CD14-positive monocyte (primary cell): ENCODE measurements around the gene NFKB2. TPM values are rescaled to one million over a fixed set of nuclear protein-coding genes. Genes with fewer than 3 reads are reported as not detected.
A peak's percentile ranks its signal among the peaks of the same experiment; 100 is the strongest.

Experiments used
- DNase-seq, 3 donors: peaks; one replicate each; pipeline ENCODE4 v3.0.0-alpha.2; 2011 to 2022
- H2AFZ ChIP-seq: 2 replicates; pipeline ENCODE4 v1.6.0; 2012; ENCODE audit warnings: mild to moderate bottlenecking, low read depth, low read length, inconsistent platforms; ENCODE audit not compliant: insufficient read depth, poor library complexity, severe bottlenecking
- H3K27ac ChIP-seq, 2 donors: 1 replicate in 1 of 2; 2 replicates in 1 of 2; pipeline ENCODE4 v1.5.1; 2012 to 2013; ENCODE audit warnings: low read length in 2 of 2, control low read depth in 1 of 2, inconsistent platforms in 1 of 2, low read depth in 1 of 2, mild to moderate bottlenecking in 1 of 2
- H3K27me3 ChIP-seq, 2 donors: one replicate each; pipeline versions ENCODE4 v1.6.0 to v1.6.1; 2011 to 2013; ENCODE audit warnings: low read length in 2 of 2; ENCODE audit not compliant: control insufficient read depth in 2 of 2, insufficient read depth in 2 of 2
- H3K36me3 ChIP-seq, 2 donors: replicated peaks in 1 of 2; 1 replicate in 1 of 2; 2 replicates in 1 of 2; pipeline versions ENCODE4 v1.5.1 to v1.6.1; 2012 to 2013; ENCODE audit warnings: low read length in 2 of 2, control low read depth in 1 of 2, inconsistent platforms in 1 of 2, mild to moderate bottlenecking in 1 of 2; ENCODE audit not compliant: insufficient read depth in 2 of 2, control insufficient read depth in 1 of 2
- H3K4me1 ChIP-seq, 2 donors: 1 replicate in 1 of 2; 2 replicates in 1 of 2; pipeline versions ENCODE4 v1.5.1 to v1.6.1; 2012 to 2013; ENCODE audit warnings: low read length in 2 of 2, control low read depth in 1 of 2, inconsistent platforms in 1 of 2, mild to moderate bottlenecking in 1 of 2, moderate library complexity in 1 of 2; ENCODE audit not compliant: insufficient read depth in 2 of 2, control insufficient read depth in 1 of 2
- H3K4me2 ChIP-seq: replicated peaks from 2 replicates; pipeline ENCODE3; 2012; ENCODE audit warnings: low read length, moderate library complexity, mild to moderate bottlenecking; ENCODE audit not compliant: poor library complexity, severe bottlenecking; ENCODE audit errors: extremely low read depth
- H3K4me3 ChIP-seq, 3 experiments: fragments of 200-600 bp in 1 of 3; sonication (generic) in 1 of 3; replicated peaks in 1 of 3; 1 replicate in 2 of 3; 2 replicates in 1 of 3; pipeline ENCODE4 v1.5.1; 2011 to 2013; ENCODE audit warnings: low read length in 3 of 3, mild to moderate bottlenecking in 3 of 3, control low read depth in 2 of 3, low read depth in 2 of 3, inconsistent platforms in 1 of 3, moderate library complexity in 1 of 3
- H3K79me2 ChIP-seq: 2 replicates; pipeline ENCODE4 v1.6.0; 2012; ENCODE audit warnings: mild to moderate bottlenecking, control low read depth, inconsistent platforms, low read length, moderate library complexity; ENCODE audit not compliant: insufficient read depth
- H3K9ac ChIP-seq: 2 replicates; pipeline ENCODE4 v1.6.0; 2017; ENCODE audit warnings: low read length, mild to moderate bottlenecking; ENCODE audit not compliant: insufficient read depth, poor library complexity, severe bottlenecking
- H3K9me3 ChIP-seq, 2 donors: replicated peaks in 1 of 2; 1 replicate in 1 of 2; 2 replicates in 1 of 2; pipeline versions ENCODE4 v1.5.1 to v1.6.1; 2012 to 2013; ENCODE audit warnings: low read length in 2 of 2, control low read depth in 1 of 2; ENCODE audit not compliant: control insufficient read depth in 1 of 2, insufficient read depth in 1 of 2
- H4K20me1 ChIP-seq: 2 replicates; pipeline ENCODE4 v1.6.0; 2012; ENCODE audit warnings: mild to moderate bottlenecking, low read length, control low read depth, moderate library complexity; ENCODE audit not compliant: insufficient read depth
- H3K27ac Mint-ChIP-seq, 7 donors: one replicate each; pipeline ENCODE4 v1.8.0; 2020; ENCODE audit warnings: mild to moderate bottlenecking in 7 of 7, mixed read lengths in 7 of 7, moderate library complexity in 6 of 7, inconsistent platforms in 2 of 7
- H3K27me3 Mint-ChIP-seq, 3 donors: one replicate each; pipeline ENCODE4 v1.8.0; 2021 to 2022; ENCODE audit warnings: low read depth in 3 of 3, mild to moderate bottlenecking in 3 of 3, mixed read lengths in 3 of 3, moderate library complexity in 3 of 3, inconsistent platforms in 1 of 3
- H3K36me3 Mint-ChIP-seq, 2 donors: one replicate each; pipeline ENCODE4 v1.8.0; 2020; ENCODE audit warnings: mixed read lengths in 2 of 2, inconsistent platforms in 1 of 2, mild to moderate bottlenecking in 1 of 2
- H3K4me1 Mint-ChIP-seq: one replicate; pipeline ENCODE4 v1.8.0; 2020; ENCODE audit warnings: mild to moderate bottlenecking, mixed read lengths
- H3K4me3 Mint-ChIP-seq, 2 donors: one replicate each; pipeline ENCODE4 v1.8.0; 2020; ENCODE audit warnings: mild to moderate bottlenecking in 2 of 2, mixed read lengths in 2 of 2, moderate library complexity in 1 of 2
- H3K9me3 Mint-ChIP-seq, 7 donors: one replicate each; pipeline ENCODE4 v1.8.0; 2020 to 2022; ENCODE audit warnings: mixed read lengths in 7 of 7, mild to moderate bottlenecking in 6 of 7, moderate library complexity in 6 of 7, inconsistent platforms in 2 of 7
- CTCF ChIP-seq: fragments of 200-600 bp; IDR thresholded peaks from one replicate; pipeline ENCODE4 v1.8.0; 2022; ENCODE audit warnings: antibody characterized with exemption, mild to moderate bottlenecking
- WGBS: methylation state at CpG from one replicate; pipeline ENCODE4 v1.1.5; 2013; ENCODE audit warnings: missing lambda C conversion rate; ENCODE audit not compliant: insufficient coverage; 5-methylcytosine and 5-hydroxymethylcytosine counted together
- intact Hi-C, 2 donors: fragments of 100-400 bp; cut with micrococcal nuclease; formaldehyde crosslinking; loops; one replicate each; pipeline versions ENCODE4 v1.15.0 to v1.15.1; 2023
- polyA plus RNA-seq, 3 donors: library from polyadenylated mRNA; depleted of rRNA in 1 of 3; unstranded in 2 of 3; stranded (reverse) in 1 of 3; fragments of 300-500 nt in 2 of 3; fragments of >200 nt in 1 of 3; fragmentation: Illumina TruSeq in 2 of 3; gene quantifications; 1 replicate in 2 of 3; 2 replicates in 1 of 3; pipeline ENCODE4 v1.2.3, GENCODE V29; 2012 to 2021

Gene NFKB2
- polyA plus RNA-seq, 3 donors: 6.8 to 111 (median 15.0) TPM

GRCh38 chr10:102421757-102422512, 26.4 kb downstream of the NFKB2 start:
- H3K9ac ChIP-seq: peak overlapping the region; percentile 75
- peak overlapping the region in 6 of 7 donors; percentile 9 to 98 (median 52) for H3K27ac Mint-ChIP-seq
- peak overlapping the region in 1 of 2 donors; percentile 70 for H3K27ac ChIP-seq
- H3K4me3 Mint-ChIP-seq: peak overlapping the region; percentile 93 to 97
- no peak for TF ChIP-seq CTCF
- peak overlapping the region; percentile 68 to 96 (median 82) for H3K4me3 ChIP-seq
- H3K79me2 ChIP-seq: peaks cover 18% of the 10 kb centered on the region
- H2AFZ ChIP-seq: peak overlapping the region; percentile 90
- WGBS: under 1% methylated on average over 53 of the region's 62 CpGs
- peaks cover 23 to 35% of the 10 kb centered on the region in 2 donors for H3K36me3 Mint-ChIP-seq
- peaks cover 11 to 22% of the 10 kb centered on the region in 2 donors for H3K27me3 ChIP-seq
- peaks cover 0 to 7% (median 4%) of the 10 kb centered on the region in 7 donors for H3K9me3 Mint-ChIP-seq
- peaks cover 21 to 22% of the 10 kb centered on the region in 2 donors for H3K36me3 ChIP-seq
- no peaks in the 10 kb centered on the region for H3K9me3 ChIP-seq
- peak in 1 of 3 donors; percentile 25 for DNase-seq
- H3K27me3 Mint-ChIP-seq: peaks cover 21 to 29% (median 24%) of the 10 kb centered on the region in 3 donors
- intact Hi-C loops: loop anchor here (2.0 to 5.0 kb wide), 2 partner anchors 40 to 57 kb away; no protein-coding TSS in a partner anchor
- H3K4me1 ChIP-seq: peaks cover 33 to 41% of the 10 kb centered on the region in 2 donors
- peaks cover 31% of the 10 kb centered on the region for H4K20me1 ChIP-seq
- H3K4me1 Mint-ChIP-seq: peaks cover 34% of the 10 kb centered on the region
- H3K4me2 ChIP-seq: peak overlapping the region; percentile 98

GRCh38 chr10:102422545-102423129, 27.1 kb downstream of the NFKB2 start:
- H4K20me1 ChIP-seq: peaks cover 31% of the 10 kb centered on the region
- H2AFZ ChIP-seq: peak overlapping the region; percentile 90
- H3K79me2 ChIP-seq: peaks cover 18% of the 10 kb centered on the region
- peaks cover 33 to 41% of the 10 kb centered on the region in 2 donors for H3K4me1 ChIP-seq
- H3K9me3 ChIP-seq: no peaks in the 10 kb centered on the region
- TF ChIP-seq CTCF: peak; percentile 86
- peak; percentile 76 to 81 (median 79) for DNase-seq
- H3K4me2 ChIP-seq: peak overlapping the region; percentile 98
- Mint-ChIP-seq H3K4me1 (peaks cover 34% of the 10 kb centered on the region), H3K27ac (peak overlapping the region in 5 of 7 donors; percentile 14 to 54 (median 33)), H3K27me3 (peaks cover 16 to 23% (median 18%) of the 10 kb centered on the region in 3 donors), H3K36me3 (peaks cover 30 to 38% of the 10 kb centered on the region in 2 donors), H3K9me3 (peaks cover 0 to 7% (median 4%) of the 10 kb centered on the region in 7 donors), H3K4me3 (peak overlapping the region; percentile 93 to 97)
- H3K27me3 ChIP-seq: peaks cover 11 to 17% of the 10 kb centered on the region in 2 donors
- intact Hi-C loops: loop anchor here in 1 of 2 donors (5.0 kb wide), 1 partner anchor 40 kb away; no protein-coding TSS in a partner anchor
- H3K36me3 ChIP-seq: peaks cover 21 to 22% of the 10 kb centered on the region in 2 donors
- WGBS: 4% methylated on average over 26 of the region's 28 CpGs
- peak overlapping the region; percentile 68 to 96 (median 82) for H3K4me3 ChIP-seq
- no peak overlapping the region for H3K9ac ChIP-seq
- peak overlapping the region in 1 of 2 donors; percentile 70 for H3K27ac ChIP-seq
